ENCODE measurements around the gene OSGEPL1. TPM values are rescaled to one million over a fixed set of nuclear protein-coding genes. Genes with fewer than 3 reads are reported as not detected.
A peak's percentile ranks its signal among the peaks of the same experiment; 100 is the strongest.

Gene OSGEPL1
- total RNA-seq, 2 experiments from 2014 or later, result 10.4 TPM

DNA sequence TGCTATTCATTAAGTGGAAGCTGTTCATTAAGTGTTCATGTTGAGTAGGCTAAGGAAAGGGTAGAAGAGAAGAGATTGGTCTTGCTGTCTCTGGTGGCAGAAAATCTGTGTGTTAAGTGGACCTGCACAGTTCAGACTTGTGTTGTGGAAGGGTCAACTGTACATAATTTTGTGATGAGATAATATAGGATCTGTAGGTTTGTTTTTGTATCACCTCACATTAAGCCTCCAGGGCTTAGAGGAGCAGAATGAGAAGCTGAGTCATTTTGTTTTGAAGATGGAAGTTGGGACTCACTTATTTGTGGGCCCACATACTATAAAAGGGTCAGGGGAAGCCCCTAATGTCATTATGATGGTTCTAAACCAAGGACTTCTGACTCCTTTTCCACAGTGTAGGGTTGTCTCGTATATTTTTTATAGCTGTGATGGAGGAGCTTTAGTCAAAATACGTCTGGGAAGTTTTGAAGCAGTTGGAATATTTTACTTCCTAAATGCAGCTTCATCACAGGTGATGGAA lies 39.9 kb upstream of the OSGEPL1 start:
- Histone ChIP-seq H3K4me2 (ENCODE audit: low read length) (no peak overlapping the region), H3K27ac (ENCODE audit: low read depth, low read length, poor library complexity, severe bottlenecking) (no peak overlapping the region), H3K4me3 (ENCODE audit: low read depth, low read length, poor library complexity, severe bottlenecking) (no peak overlapping the region), H2AFZ (ENCODE audit: low read length) (no peak overlapping the region), H3K4me1 (ENCODE audit: insufficient read depth, low read length, poor library complexity, severe bottlenecking) (peaks cover 4% of the 10 kb centered on the region), H3K79me2 (ENCODE audit: insufficient read depth, low read depth, low read length) (0 out of 2 replicates have a peak, but pooled peaks cover 12% of the 10 kb centered on the region), H3K36me3 (ENCODE audit: insufficient read depth, low read length) (peaks cover 91% of the 10 kb centered on the region), H3K9me2 (ENCODE audit: insufficient read depth, low read length) (no peaks in the 10 kb centered on the region), H4K20me1 (ENCODE audit: insufficient read depth, low read length) (peaks cover 7% of the 10 kb centered on the region; the same call in 1 of the 2 replicates), H3K9me3 (ENCODE audit: low read length) (no peaks in the 10 kb centered on the region)
- intact Hi-C loops (cut with micrococcal nuclease; ENCODE audit: unreplicated experiment), result no loop called here
- POLR2A ChIA-PET, result interaction anchor here (0.5 kb wide), 1 partner anchor 97 kb away, joined by 3 read pairs; no protein-coding TSS in a partner anchor
- TF ChIP-seq, protein P1, sequence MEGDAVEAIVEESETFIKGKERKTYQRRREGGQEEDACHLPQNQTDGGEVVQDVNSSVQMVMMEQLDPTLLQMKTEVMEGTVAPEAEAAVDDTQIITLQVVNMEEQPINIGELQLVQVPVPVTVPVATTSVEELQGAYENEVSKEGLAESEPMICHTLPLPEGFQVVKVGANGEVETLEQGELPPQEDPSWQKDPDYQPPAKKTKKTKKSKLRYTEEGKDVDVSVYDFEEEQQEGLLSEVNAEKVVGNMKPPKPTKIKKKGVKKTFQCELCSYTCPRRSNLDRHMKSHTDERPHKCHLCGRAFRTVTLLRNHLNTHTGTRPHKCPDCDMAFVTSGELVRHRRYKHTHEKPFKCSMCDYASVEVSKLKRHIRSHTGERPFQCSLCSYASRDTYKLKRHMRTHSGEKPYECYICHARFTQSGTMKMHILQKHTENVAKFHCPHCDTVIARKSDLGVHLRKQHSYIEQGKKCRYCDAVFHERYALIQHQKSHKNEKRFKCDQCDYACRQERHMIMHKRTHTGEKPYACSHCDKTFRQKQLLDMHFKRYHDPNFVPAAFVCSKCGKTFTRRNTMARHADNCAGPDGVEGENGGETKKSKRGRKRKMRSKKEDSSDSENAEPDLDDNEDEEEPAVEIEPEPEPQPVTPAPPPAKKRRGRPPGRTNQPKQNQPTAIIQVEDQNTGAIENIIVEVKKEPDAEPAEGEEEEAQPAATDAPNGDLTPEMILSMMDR (conservative IDR thresholded peaks at IDR 0.05; ENCODE audit: low read length), result no peak
- no peak for TF ChIP-seq EZH2phosphoT487 (IDR thresholded peaks at IDR 0.05; ENCODE audit: borderline replicate concordance, low read depth, low read length)
- no peak for DNase-seq (ENCODE audit: low spot score)
- BruUV-seq (replicated peaks), result no TSS peak
- CTCF ChIA-PET (ENCODE audit: unreplicated experiment), result no interaction called here

DNA sequence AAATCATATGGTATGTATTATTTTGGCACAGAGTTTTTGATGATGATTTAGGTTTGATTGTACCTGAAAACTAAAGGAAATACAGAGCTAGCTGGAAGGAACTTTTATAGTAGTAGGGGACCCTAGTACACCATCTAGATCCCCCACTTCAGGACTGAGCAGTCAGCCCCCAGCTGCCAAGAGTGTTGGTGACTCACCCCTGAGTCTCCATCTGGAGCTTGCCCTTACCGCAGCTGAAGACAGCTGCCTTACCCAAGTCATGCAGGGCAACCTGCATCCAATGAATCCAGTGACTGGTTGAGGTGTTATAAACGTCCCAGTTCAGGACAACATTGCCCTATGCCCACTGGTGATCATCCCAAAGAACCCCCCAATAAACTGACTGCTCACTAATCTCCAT lies 36.9 kb upstream of the OSGEPL1 start:
- no peak for TF ChIP-seq EZH2phosphoT487 (IDR thresholded peaks at IDR 0.05; ENCODE audit: borderline replicate concordance, low read depth, low read length)
- TF ChIP-seq, protein P1 (conservative IDR thresholded peaks at IDR 0.05; ENCODE audit: low read length), result no peak
- DNase-seq (ENCODE audit: low spot score), result no peak
- BruUV-seq (replicated peaks), result no TSS peak
- ChIA-PET POLR2A (interaction anchor here (1.9 kb wide), 1 partner anchor 12 kb away, joined by 5 read pairs; no protein-coding TSS in a partner anchor), CTCF (ENCODE audit: unreplicated experiment) (no interaction called here)
- intact Hi-C loops (cut with micrococcal nuclease; ENCODE audit: unreplicated experiment), result no loop called here
- H3K4me1 ChIP-seq (ENCODE audit: insufficient read depth, low read length, poor library complexity, severe bottlenecking), result peaks cover 4% of the 10 kb centered on the region
- H3K4me3 ChIP-seq (ENCODE audit: low read depth, low read length, poor library complexity, severe bottlenecking), result no peak overlapping the region
- H4K20me1 ChIP-seq (ENCODE audit: insufficient read depth, low read length), result peaks cover 7% of the 10 kb centered on the region; the same call in 1 of the 2 replicates
- no peak overlapping the region for H2AFZ ChIP-seq (ENCODE audit: low read length)
- no peaks in the 10 kb centered on the region for H3K9me3 ChIP-seq (ENCODE audit: low read length)
- H3K9me2 ChIP-seq (ENCODE audit: insufficient read depth, low read length), result no peaks in the 10 kb centered on the region
- H3K79me2 ChIP-seq (ENCODE audit: insufficient read depth, low read depth, low read length), result 0 out of 2 replicates have a peak, but pooled peaks cover 12% of the 10 kb centered on the region
- no peak overlapping the region for H3K27ac ChIP-seq (ENCODE audit: low read depth, low read length, poor library complexity, severe bottlenecking)
- no peak overlapping the region for H3K4me2 ChIP-seq (ENCODE audit: low read length)
- peaks cover 96% of the 10 kb centered on the region for H3K36me3 ChIP-seq (ENCODE audit: insufficient read depth, low read length)

DNA sequence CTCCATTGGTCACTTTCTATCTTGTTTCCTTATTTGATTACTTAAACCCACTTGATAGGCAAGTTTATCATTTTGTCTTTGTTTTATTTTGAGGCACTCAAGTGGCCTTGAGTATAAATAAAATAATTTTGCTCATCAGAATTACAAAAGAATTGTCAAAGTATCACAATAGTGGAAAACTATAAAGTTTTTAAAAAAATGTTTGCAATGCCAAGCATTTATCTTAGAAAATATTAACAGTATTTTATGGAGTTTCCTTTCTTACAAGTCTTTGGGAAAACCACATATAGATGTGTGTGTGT lies 36.4 kb upstream of the OSGEPL1 start:
- DNase-seq (ENCODE audit: low spot score), result no peak
- peaks cover 4% of the 10 kb centered on the region for H3K4me1 ChIP-seq (ENCODE audit: insufficient read depth, low read length, poor library complexity, severe bottlenecking)
- no TSS peak for BruUV-seq (replicated peaks)
- ChIA-PET POLR2A (interaction anchor here (0.6 to 1.9 kb wide), 8 partner anchors 11 to 932 kb away, joined by 3 to 9 read pairs (median 4); no protein-coding TSS in a partner anchor), CTCF (ENCODE audit: unreplicated experiment) (interaction anchor here (1.2 kb wide), 1 partner anchor 272 kb away, joined by 3 read pairs; no protein-coding TSS in a partner anchor)
- no peaks in the 10 kb centered on the region for H3K9me2 ChIP-seq (ENCODE audit: insufficient read depth, low read length)
- peaks cover 96% of the 10 kb centered on the region for H3K36me3 ChIP-seq (ENCODE audit: insufficient read depth, low read length)
- H3K9me3 ChIP-seq (ENCODE audit: low read length), result no peaks in the 10 kb centered on the region
- no peak overlapping the region for H3K27ac ChIP-seq (ENCODE audit: low read depth, low read length, poor library complexity, severe bottlenecking)
- peaks cover 7% of the 10 kb centered on the region; the same call in 1 of the 2 replicates for H4K20me1 ChIP-seq (ENCODE audit: insufficient read depth, low read length)
- intact Hi-C loops (cut with micrococcal nuclease; ENCODE audit: unreplicated experiment), result no loop called here
- 0 out of 2 replicates have a peak, but pooled peaks cover 12% of the 10 kb centered on the region for H3K79me2 ChIP-seq (ENCODE audit: insufficient read depth, low read depth, low read length)
- no peak for TF ChIP-seq EZH2phosphoT487 (IDR thresholded peaks at IDR 0.05; ENCODE audit: borderline replicate concordance, low read depth, low read length)
- TF ChIP-seq, protein P1 (conservative IDR thresholded peaks at IDR 0.05; ENCODE audit: low read length), result peak; percentile 51
- H3K4me2 ChIP-seq (ENCODE audit: low read length), result no peak overlapping the region
- H2AFZ ChIP-seq (ENCODE audit: low read length), result no peak overlapping the region
- H3K4me3 ChIP-seq (ENCODE audit: low read depth, low read length, poor library complexity, severe bottlenecking), result no peak overlapping the region
